Measurements from ENCODE around the gene PLK3. TPM values are rescaled to one million over a fixed set of nuclear protein-coding genes. Genes with fewer than 3 reads are reported as not detected.
"Not testable (repeated sequence)": the region's sequence is repeated elsewhere in the genome, so short reads cannot be mapped to it uniquely, and the experiment has no call there.

PLK3 gene
- total and polyA plus RNA-seq, 2 experiments from 2014 or later: 8.7 to 15.1 TPM

- Mint-ChIP-seq H3K4me1 (peaks cover 32% of the 10 kb centered on the region), H3K36me3 (ENCODE audit: low read depth) (peaks cover 3% of the 10 kb centered on the region; the same call in 1 of the 3 replicates), H3K27ac (no peak overlapping the region), H3K9me3 (peaks cover 4% of the 10 kb centered on the region; the same call in 2 of the 3 replicates), H3K27me3 (ENCODE audit: insufficient read depth, low read depth, poor library complexity) (peaks cover 24% of the 10 kb centered on the region), H3K4me3 (peak overlapping the region; percentile 83)
- Histone ChIP-seq H3K27me3 (ENCODE audit: insufficient read depth) (peaks cover 11% of the 10 kb centered on the region), H3K4me2 (peak overlapping the region; percentile 95), H3K36me3 (ENCODE audit: insufficient read depth) (no peaks in the 10 kb centered on the region), H3K4me1 (ENCODE audit: insufficient read depth) (peaks cover 25% of the 10 kb centered on the region), H4K20me1 (replicated peaks; ENCODE audit: insufficient read depth) (no peaks in the 10 kb centered on the region), H3F3A (replicated peaks; ENCODE audit: low read depth) (peaks cover 10% of the 10 kb centered on the region), H3K27ac (ENCODE audit: low read depth) (no peak overlapping the region), H2AFZ (peak overlapping the region; percentile 87), H3K79me2 (replicated peaks; ENCODE audit: insufficient read depth) (no peaks in the 10 kb centered on the region), H3K9me2 (ENCODE audit: insufficient read depth) (no peaks in the 10 kb centered on the region), H3K4me3 (peak overlapping the region; percentile 88)
- no peak for DNase-seq (ENCODE audit: low spot score)
- no peak for TF ChIP-seq REST (IDR thresholded peaks at IDR 0.05; ENCODE audit: unreplicated experiment)
- ATAC-seq: peak; percentile 55
Observed at GRCh38 chr1:44812822-44813543, 12.8 kb downstream of the PLK3 start.

GRCh38 chr1:44815926-44816325 is 15.7 kb downstream of the PLK3 start:
- not testable (repeated sequence) for H3K9me2 ChIP-seq (ENCODE audit: insufficient read depth); H3K9me3 Mint-ChIP-seq; H3K4me3 ChIP-seq; H4K20me1 ChIP-seq (replicated peaks; ENCODE audit: insufficient read depth); H3K79me2 ChIP-seq (replicated peaks; ENCODE audit: insufficient read depth); H3K36me3 Mint-ChIP-seq (ENCODE audit: low read depth); H2AFZ ChIP-seq; ATAC-seq; H3K27ac Mint-ChIP-seq; H3K4me2 ChIP-seq; H3K36me3 ChIP-seq (ENCODE audit: insufficient read depth); H3K27ac ChIP-seq (ENCODE audit: low read depth); H3K4me3 Mint-ChIP-seq; DNase-seq (ENCODE audit: low spot score)
- Histone ChIP-seq H3K27me3 (ENCODE audit: insufficient read depth) (peaks cover 11% of the 10 kb centered on the region), H3F3A (replicated peaks; ENCODE audit: low read depth) (peaks cover 10% of the 10 kb centered on the region; the same call in 1 of the 2 replicates), H3K4me1 (ENCODE audit: insufficient read depth) (peaks cover 16% of the 10 kb centered on the region)
- H3K27me3 Mint-ChIP-seq (ENCODE audit: insufficient read depth, low read depth, poor library complexity): peaks cover 26% of the 10 kb centered on the region
- H3K4me1 Mint-ChIP-seq: peaks cover 22% of the 10 kb centered on the region

- no peak overlapping the region for H3K27ac Mint-ChIP-seq
- H3K27me3 ChIP-seq (ENCODE audit: insufficient read depth): peaks cover 7% of the 10 kb centered on the region
- H3K27me3 Mint-ChIP-seq (ENCODE audit: insufficient read depth, low read depth, poor library complexity): peaks cover 23% of the 10 kb centered on the region
- H3K9me3 Mint-ChIP-seq: peaks cover 4% of the 10 kb centered on the region; the same call in 2 of the 3 replicates
- no peak overlapping the region for H3K4me3 ChIP-seq
- no peaks in the 10 kb centered on the region for H3K9me2 ChIP-seq (ENCODE audit: insufficient read depth)
- no peak overlapping the region for H3K4me3 Mint-ChIP-seq
- H3K4me1 Mint-ChIP-seq: peaks cover 25% of the 10 kb centered on the region
- H2AFZ ChIP-seq: no peak overlapping the region
- no peak for ATAC-seq
- peaks cover 13% of the 10 kb centered on the region; the same call in 1 of the 2 replicates for H3F3A ChIP-seq (replicated peaks; ENCODE audit: low read depth)
- H3K4me1 ChIP-seq (ENCODE audit: insufficient read depth): peaks cover 16% of the 10 kb centered on the region
- peaks cover 3% of the 10 kb centered on the region; the same call in 1 of the 3 replicates for H3K36me3 Mint-ChIP-seq (ENCODE audit: low read depth)
- DNase-seq (ENCODE audit: low spot score): no peak
- no peak overlapping the region for H3K4me2 ChIP-seq
- no peaks in the 10 kb centered on the region for H3K79me2 ChIP-seq (replicated peaks; ENCODE audit: insufficient read depth)
- no peak overlapping the region for H3K27ac ChIP-seq (ENCODE audit: low read depth)
- H4K20me1 ChIP-seq (replicated peaks; ENCODE audit: insufficient read depth): no peaks in the 10 kb centered on the region
- H3K36me3 ChIP-seq (ENCODE audit: insufficient read depth): no peaks in the 10 kb centered on the region
- TF ChIP-seq JUNB (IDR thresholded peaks at IDR 0.05; ENCODE audit: unreplicated experiment) (no peak), ZNF114 (CRISPR knock-in tag; IDR thresholded peaks at IDR 0.05) (no peak), ZNF462 (CRISPR knock-in tag; IDR thresholded peaks at IDR 0.05) (no peak)
Observed at GRCh38 chr1:44817307-44817706, 17.1 kb downstream of the PLK3 start.

All from GM23338 (cell line).